HepG2 (cell line): Measurements from ENCODE around the gene IGSF8. TPM values are rescaled to one million over a fixed set of nuclear protein-coding genes. Genes with fewer than 3 reads are reported as not detected.

Experiments used
- ATAC-seq: fragments of 200-7000 bp; cut with Tn5 transposase; 3 replicates; pipeline ENCODE4 v1.9.1; 2020; ENCODE audit warnings: mild to moderate bottlenecking, moderate library complexity
- BruUV-seq: library from RNA; stranded (reverse); fragments of 400-500 nt; replicated peaks from 2 replicates; lab custom pipeline; 2021; lab: Mats Ljungman, UMichigan
- CTCF ChIA-PET: fragments of 300-600 bp; formaldehyde crosslinking; extraction: SDS; loops from one replicate; lab custom pipeline; 2021; ENCODE audit warnings: low total read pairs, inconsistent platforms, low intra/inter-chr PET ratio; lab: Yijun Ruan, JAX
- POLR2A ChIA-PET: fragments of 350-600 bp; sonication (Branson Sonifier 250); formaldehyde crosslinking; loops from one replicate; lab custom pipeline; 2020; ENCODE audit warnings: antibody characterized with exemption, inconsistent platforms; lab: Yijun Ruan, JAX
- DNase-seq: peaks from one replicate; pipeline ENCODE4 v3.0.0-alpha.2; 2015; ENCODE audit warnings: low spot score
- FAIRE-seq: peaks from 3 replicates; lab custom pipeline; 2011; peaks lifted over from hg19 to GRCh38; lab: Jason Lieb, UNC
- H2AFZ ChIP-seq: one replicate; pipeline ENCODE4 v1.6.1; 2011; ENCODE audit warnings: low read length, inconsistent platforms
- H3K27ac ChIP-seq: fragments of 300-600 bp; 3 replicates; pipeline ENCODE4 v1.8.0; 2011; ENCODE audit warnings: mixed run types, mild to moderate bottlenecking, mixed read lengths, low read length, inconsistent platforms; ENCODE audit not compliant: insufficient read depth; ENCODE audit errors: extremely low read length
- H3K27me3 ChIP-seq, 2 experiments: fragments of 200-600 bp in 1 of 2; 2 replicates in 1 of 2; 3 replicates in 1 of 2; pipeline versions ENCODE4 v1.6.0 to v1.8.0; 2011; ENCODE audit warnings: low read length in 2 of 2, mild to moderate bottlenecking in 2 of 2, moderate library complexity in 2 of 2, inconsistent platforms in 1 of 2; ENCODE audit not compliant: insufficient read depth in 2 of 2, control insufficient read depth in 1 of 2
- H3K36me3 ChIP-seq, 2 experiments: fragments of 200-600 bp in 1 of 2; replicated peaks in 1 of 2; 2 replicates in 1 of 2; 3 replicates in 1 of 2; pipeline versions ENCODE4 v1.5.1 to v1.8.0; 2011; ENCODE audit warnings: low read length in 2 of 2, inconsistent platforms in 1 of 2; ENCODE audit not compliant: insufficient read depth in 2 of 2, control insufficient read depth in 1 of 2
- H3K4me1 ChIP-seq: 2 replicates; pipeline ENCODE4 v1.5.1; 2012; ENCODE audit warnings: low read length, inconsistent platforms; ENCODE audit not compliant: insufficient read depth
- H3K4me2 ChIP-seq: 2 replicates; pipeline ENCODE4 v1.6.0; 2011; ENCODE audit warnings: low read depth, low read length, inconsistent platforms
- H3K4me3 ChIP-seq, 3 experiments: fragments of 200-600 bp in 1 of 3; sonication (generic), shearing (Covaris generic) in 1 of 3; replicated peaks in 1 of 3; 2 replicates each; pipeline ENCODE4 v1.5.1; 2011 to 2016; ENCODE audit warnings: low read length in 3 of 3, inconsistent platforms in 2 of 3, low read depth in 2 of 3, mild to moderate bottlenecking in 2 of 3, control low read depth in 1 of 3, mixed read lengths in 1 of 3; ENCODE audit not compliant: insufficient read depth in 1 of 3
- H3K79me2 ChIP-seq: one replicate; pipeline ENCODE4 v1.6.1; 2011; ENCODE audit warnings: low read length, inconsistent platforms; ENCODE audit not compliant: insufficient read depth
- H3K9ac ChIP-seq: 2 replicates; pipeline ENCODE4 v1.6.0; 2011; ENCODE audit warnings: mild to moderate bottlenecking, low read depth, low read length, inconsistent platforms; ENCODE audit not compliant: insufficient read depth
- H3K9me3 ChIP-seq: 2 replicates; pipeline ENCODE4 v1.5.1; 2012; ENCODE audit warnings: mild to moderate bottlenecking, low read length
- H4K20me1 ChIP-seq: 2 replicates; pipeline ENCODE4 v1.6.0; 2011; ENCODE audit warnings: inconsistent platforms, mild to moderate bottlenecking, low read length, moderate library complexity; ENCODE audit not compliant: insufficient read depth
- ATF7 ChIP-seq, 2 experiments: fragments of 450-650 bp in 1 of 2; sonication (generic) in 1 of 2; formaldehyde crosslinking in 1 of 2; IDR thresholded peaks; 2 replicates each; pipeline versions ENCODE4 v1.4.0 to v1.6.1; 2016 to 2020; ENCODE audit warnings: antibody characterized with exemption in 1 of 2, mild to moderate bottlenecking in 1 of 2, missing genetic modification reagents in 1 of 2
- BORCS8-MEF2B ChIP-seq: sonication (generic); formaldehyde crosslinking; IDR thresholded peaks from 2 replicates; pipeline ENCODE4 v1.8.0; 2022; ENCODE audit warnings: mild to moderate bottlenecking, missing genetic modification reagents
- CBX5 ChIP-seq: sonication (generic); formaldehyde crosslinking; IDR thresholded peaks from 2 replicates; pipeline ENCODE4 v1.4.0; 2020; ENCODE audit warnings: missing genetic modification reagents, borderline replicate concordance
- CENPBD1 ChIP-seq: sonication (generic); formaldehyde crosslinking; IDR thresholded peaks from 2 replicates; pipeline ENCODE4 v1.8.0; 2022; ENCODE audit warnings: missing genetic modification reagents, low read depth, mild to moderate bottlenecking, borderline replicate concordance
- CHCHD3 ChIP-seq: sonication (generic); formaldehyde crosslinking; IDR thresholded peaks from 2 replicates; pipeline ENCODE4 v1.8.0; 2022; ENCODE audit warnings: mild to moderate bottlenecking, missing genetic modification reagents, moderate library complexity
- SIX4 ChIP-seq: sonication (generic); formaldehyde crosslinking; IDR thresholded peaks from 2 replicates; pipeline ENCODE4 v1.4.0; 2020; ENCODE audit warnings: missing genetic modification reagents
- SNAI1 ChIP-seq: sonication (generic); formaldehyde crosslinking; IDR thresholded peaks from 2 replicates; pipeline ENCODE4 v1.5.0; 2020; ENCODE audit warnings: mild to moderate bottlenecking, missing genetic modification reagents, borderline replicate concordance
- SNAPC5 ChIP-seq: sonication (generic); formaldehyde crosslinking; IDR thresholded peaks from 2 replicates; pipeline ENCODE4 v1.8.1; 2023; ENCODE audit warnings: mild to moderate bottlenecking, missing genetic modification reagents, borderline replicate concordance
- TGIF2 ChIP-seq: IDR thresholded peaks from 2 replicates; pipeline ENCODE4 v1.6.1; 2016; ENCODE audit warnings: control low read depth, missing compliant biosample characterization
- YEATS2 ChIP-seq: sonication (generic); formaldehyde crosslinking; IDR thresholded peaks from 2 replicates; pipeline ENCODE4 v1.4.0; 2020; ENCODE audit warnings: missing genetic modification reagents, borderline replicate concordance
- ZNF230 ChIP-seq: sonication (generic); formaldehyde crosslinking; IDR thresholded peaks from 2 replicates; pipeline ENCODE4 v1.4.0; 2020; ENCODE audit warnings: mild to moderate bottlenecking, missing genetic modification reagents
- ZNF326 ChIP-seq: sonication (generic); formaldehyde crosslinking; IDR thresholded peaks from 2 replicates; pipeline ENCODE4 v1.4.0; 2020; ENCODE audit warnings: missing genetic modification reagents, borderline replicate concordance
- ZNF564 ChIP-seq: sonication (generic); formaldehyde crosslinking; IDR thresholded peaks from 2 replicates; pipeline ENCODE4 v1.8.1; 2023; ENCODE audit warnings: mild to moderate bottlenecking, missing genetic modification reagents
- ZNF629 ChIP-seq: sonication (generic); formaldehyde crosslinking; conservative IDR thresholded peaks from 2 replicates; pipeline ENCODE4 v1.5.0; 2020; ENCODE audit warnings: missing genetic modification reagents
- ZNF670 ChIP-seq: sonication (generic); formaldehyde crosslinking; IDR thresholded peaks from 2 replicates; pipeline ENCODE4 v1.8.0; 2022; ENCODE audit warnings: mild to moderate bottlenecking, missing genetic modification reagents, borderline replicate concordance
- ZNF713 ChIP-seq: sonication (generic); formaldehyde crosslinking; IDR thresholded peaks from 2 replicates; pipeline ENCODE4 v1.4.0; 2020; ENCODE audit warnings: mild to moderate bottlenecking, missing genetic modification reagents
- ZNF782 ChIP-seq: sonication (generic); formaldehyde crosslinking; IDR thresholded peaks from 2 replicates; pipeline ENCODE4 v1.4.0; 2020; ENCODE audit warnings: missing genetic modification reagents, mild to moderate bottlenecking, borderline replicate concordance
- WGBS: methylation state at CpG from one replicate; pipeline ENCODE4 v1.1.6; 2017; ENCODE audit warnings: low lambda C conversion rate; 5-methylcytosine and 5-hydroxymethylcytosine counted together
- in situ Hi-C: cut with HindIII; loops from 2 replicates; pipeline ENCODE4 v1.10.0; 2017; ENCODE audit warnings: low pct_unique_long_range_greater_than_20kb; ENCODE audit not compliant: extremely low pct_ligation_motif_present
- intact Hi-C: fragments of 100-400 bp; cut with micrococcal nuclease; formaldehyde crosslinking; loops from one replicate; pipeline ENCODE4 v1.10.0; 2022; ENCODE audit not compliant: unreplicated experiment
- polyA plus RNA-seq, 8 experiments: library from polyadenylated mRNA; depleted of rRNA in 3 of 8; stranded (reverse) in 7 of 8; unstranded in 1 of 8; fragments of >200 nt; fragmentation: Illumina TruSeq in 4 of 8; extraction: Trizol in 4 of 8; gene quantifications; 2 replicates each; pipeline versions ENCODE4 v1.2.1 to v1.2.3, GENCODE V29; 2011 to 2016; ENCODE audit warnings: low read depth in 4 of 8, missing spikeins in 1 of 8, mixed read lengths in 1 of 8; ENCODE audit not compliant: insufficient read depth in 1 of 8
- total RNA-seq, 5 experiments: library from RNA; depleted of rRNA; stranded (reverse); fragments of >200 nt; fragmentation: Illumina TruSeq; extraction: Trizol; gene quantifications; 2 replicates each; pipeline ENCODE4 v1.2.3, GENCODE V29; 2016; ENCODE audit warnings: low read depth in 1 of 5
- TF ChIP-seq, protein P1 (sequence below): sonication (generic); formaldehyde crosslinking; IDR thresholded peaks from 2 replicates; pipeline ENCODE4 v1.4.0; 2020; ENCODE audit warnings: mild to moderate bottlenecking, missing genetic modification reagents
- TF ChIP-seq, protein P2 (sequence below): sonication (generic); formaldehyde crosslinking; IDR thresholded peaks from 2 replicates; pipeline ENCODE4 v1.5.0; 2020; ENCODE audit warnings: missing genetic modification reagents

The IGSF8 gene
- total and polyA plus RNA-seq, 2 of the 13 experiments (the other 11 are each of a cell fraction or from before 2014, with no cell fraction given): 24.0 to 41.0 TPM

DNA sequence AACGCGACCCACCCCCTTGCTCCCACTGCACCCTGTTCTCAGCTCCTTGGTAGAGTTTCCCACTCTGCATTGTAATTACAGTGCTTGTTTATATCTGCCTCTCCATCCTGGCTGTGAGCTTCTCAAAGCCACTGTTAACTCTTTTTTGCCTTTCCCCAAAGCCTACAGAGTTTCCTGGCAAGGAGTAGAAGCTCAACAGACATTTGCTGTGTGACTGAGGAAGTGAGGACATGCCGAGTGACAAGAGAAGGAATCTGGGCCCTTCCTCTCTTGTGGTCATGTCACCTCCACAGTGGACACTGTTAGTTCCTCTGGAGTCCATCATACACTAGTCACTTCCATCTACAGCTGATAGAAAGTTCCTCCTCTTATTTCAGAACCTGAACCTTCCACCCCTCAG lies 6.1 kb upstream of the IGSF8 start:
- Histone ChIP-seq H3K4me3 (no peak overlapping the region), H3K27ac (no peak overlapping the region), H2AFZ (peak overlapping the region; percentile 74), H3K4me2 (peak overlapping the region; percentile 4; the same call in 1 of the 2 replicates), H3K27me3 (no peaks in the 10 kb centered on the region), H3K4me1 (peaks cover 86% of the 10 kb centered on the region), H4K20me1 (no peaks in the 10 kb centered on the region), H3K79me2 (no peaks in the 10 kb centered on the region), H3K36me3 (no peaks in the 10 kb centered on the region; a peak in 1 of 5 replicates), H3K9me3 (no peaks in the 10 kb centered on the region), H3K9ac (no peak overlapping the region; the same call in 1 of the 2 replicates)
- intact Hi-C loops: loop anchor here (5.0 kb wide), 1 partner anchor 273 kb away; no protein-coding TSS in a partner anchor
- BruUV-seq: no TSS peak
- ChIA-PET CTCF (no interaction called here), POLR2A (no interaction called here)
- in situ Hi-C loops: loop anchor here (10.0 kb wide), 1 partner anchor 110 kb away; no protein-coding TSS in a partner anchor
- 55% methylated on average over 3 of the region's 3 CpGs for WGBS
- no peak for ATAC-seq
- TF ChIP-seq, protein P1, sequence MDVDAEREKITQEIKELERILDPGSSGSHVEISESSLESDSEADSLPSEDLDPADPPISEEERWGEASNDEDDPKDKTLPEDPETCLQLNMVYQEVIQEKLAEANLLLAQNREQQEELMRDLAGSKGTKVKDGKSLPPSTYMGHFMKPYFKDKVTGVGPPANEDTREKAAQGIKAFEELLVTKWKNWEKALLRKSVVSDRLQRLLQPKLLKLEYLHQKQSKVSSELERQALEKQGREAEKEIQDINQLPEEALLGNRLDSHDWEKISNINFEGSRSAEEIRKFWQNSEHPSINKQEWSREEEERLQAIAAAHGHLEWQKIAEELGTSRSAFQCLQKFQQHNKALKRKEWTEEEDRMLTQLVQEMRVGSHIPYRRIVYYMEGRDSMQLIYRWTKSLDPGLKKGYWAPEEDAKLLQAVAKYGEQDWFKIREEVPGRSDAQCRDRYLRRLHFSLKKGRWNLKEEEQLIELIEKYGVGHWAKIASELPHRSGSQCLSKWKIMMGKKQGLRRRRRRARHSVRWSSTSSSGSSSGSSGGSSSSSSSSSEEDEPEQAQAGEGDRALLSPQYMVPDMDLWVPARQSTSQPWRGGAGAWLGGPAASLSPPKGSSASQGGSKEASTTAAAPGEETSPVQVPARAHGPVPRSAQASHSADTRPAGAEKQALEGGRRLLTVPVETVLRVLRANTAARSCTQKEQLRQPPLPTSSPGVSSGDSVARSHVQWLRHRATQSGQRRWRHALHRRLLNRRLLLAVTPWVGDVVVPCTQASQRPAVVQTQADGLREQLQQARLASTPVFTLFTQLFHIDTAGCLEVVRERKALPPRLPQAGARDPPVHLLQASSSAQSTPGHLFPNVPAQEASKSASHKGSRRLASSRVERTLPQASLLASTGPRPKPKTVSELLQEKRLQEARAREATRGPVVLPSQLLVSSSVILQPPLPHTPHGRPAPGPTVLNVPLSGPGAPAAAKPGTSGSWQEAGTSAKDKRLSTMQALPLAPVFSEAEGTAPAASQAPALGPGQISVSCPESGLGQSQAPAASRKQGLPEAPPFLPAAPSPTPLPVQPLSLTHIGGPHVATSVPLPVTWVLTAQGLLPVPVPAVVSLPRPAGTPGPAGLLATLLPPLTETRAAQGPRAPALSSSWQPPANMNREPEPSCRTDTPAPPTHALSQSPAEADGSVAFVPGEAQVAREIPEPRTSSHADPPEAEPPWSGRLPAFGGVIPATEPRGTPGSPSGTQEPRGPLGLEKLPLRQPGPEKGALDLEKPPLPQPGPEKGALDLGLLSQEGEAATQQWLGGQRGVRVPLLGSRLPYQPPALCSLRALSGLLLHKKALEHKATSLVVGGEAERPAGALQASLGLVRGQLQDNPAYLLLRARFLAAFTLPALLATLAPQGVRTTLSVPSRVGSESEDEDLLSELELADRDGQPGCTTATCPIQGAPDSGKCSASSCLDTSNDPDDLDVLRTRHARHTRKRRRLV: no peak
- no peak for TF ChIP-seq ZNF326
- TF ChIP-seq BORCS8-MEF2B (CRISPR knock-in tag): no peak
- TF ChIP-seq SNAI1 (CRISPR knock-in tag): no peak
- no peak for TF ChIP-seq CHCHD3 (CRISPR knock-in tag)
- TF ChIP-seq CBX5 (CRISPR knock-in tag): no peak
- TF ChIP-seq ZNF230 (CRISPR knock-in tag): no peak
- TF ChIP-seq ZNF782 (CRISPR knock-in tag): no peak
- no peak for TF ChIP-seq ZNF670 (CRISPR knock-in tag)
- TF ChIP-seq ATF7 (IDR thresholded peaks at IDR 0.05): no peak
- TF ChIP-seq ATF7 (CRISPR knock-in tag; IDR thresholded peaks at IDR 0.05): no peak
- no peak for TF ChIP-seq SNAPC5
- no peak for TF ChIP-seq CENPBD1 (CRISPR knock-in tag)
- TF ChIP-seq, protein P2, sequence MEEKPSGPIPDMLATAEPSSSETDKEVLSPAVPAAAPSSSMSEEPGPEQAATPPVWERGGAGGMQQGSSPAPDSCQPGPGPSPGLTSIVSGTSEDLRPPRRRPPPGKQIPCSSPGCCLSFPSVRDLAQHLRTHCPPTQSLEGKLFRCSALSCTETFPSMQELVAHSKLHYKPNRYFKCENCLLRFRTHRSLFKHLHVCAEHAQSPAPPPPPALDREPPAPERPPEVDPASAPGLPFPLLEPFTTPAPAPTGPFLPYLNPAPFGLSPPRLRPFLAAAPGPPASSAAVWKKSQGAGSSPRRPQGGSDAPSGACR (CRISPR knock-in tag): no peak
- no peak for TF ChIP-seq TGIF2 (CRISPR knock-in tag)
- TF ChIP-seq ZNF629: no peak
- TF ChIP-seq ZNF564: no peak
- no peak for TF ChIP-seq YEATS2 (CRISPR knock-in tag)
- TF ChIP-seq ZNF713: no peak
- no peak for TF ChIP-seq SIX4 (CRISPR knock-in tag)
- no peak for DNase-seq
- no peak for FAIRE-seq
